Spleen (tissue), 7 donors: Measurements from ENCODE around the gene KLHL25.

Experiments used
- POLR2A ChIP-seq, 3 donors: fragments of 450-650 bp; IDR thresholded peaks; one replicate each; pipeline ENCODE4 v1.5.1; 2017; ENCODE audit warnings: antibody characterized with exemption in 3 of 3, mild to moderate bottlenecking in 1 of 3
- POLR2AphosphoS5 ChIP-seq, 3 donors: sonication (generic); formaldehyde crosslinking; IDR thresholded peaks; one replicate each; pipeline ENCODE4 v1.5.1; 2017; ENCODE audit warnings: antibody characterized with exemption in 3 of 3
- TF ChIP-seq, protein P1 (sequence below), 11 experiments: fragments of 200-600 bp in 7 of 11; fragments of 450-650 bp in 4 of 11; sonication (generic) in 4 of 11; IDR thresholded peaks in 8 of 11; conservative IDR thresholded peaks in 3 of 11; 1 replicate in 7 of 11; 2 replicates in 4 of 11; pipeline versions ENCODE4 v1.4.0 to v1.8.0; 2016 to 2021; ENCODE audit warnings: antibody characterized with exemption in 11 of 11, inconsistent platforms in 4 of 11, mild to moderate bottlenecking in 1 of 11
- donor health status: DM: no; HTN: no; CAD: no; lungs with moderate emphysema.
- donor health status: DM: no; HTN: no; CAD: no.
- donor health status: DM: no; HTN: no; CAD: no.

DNA sequence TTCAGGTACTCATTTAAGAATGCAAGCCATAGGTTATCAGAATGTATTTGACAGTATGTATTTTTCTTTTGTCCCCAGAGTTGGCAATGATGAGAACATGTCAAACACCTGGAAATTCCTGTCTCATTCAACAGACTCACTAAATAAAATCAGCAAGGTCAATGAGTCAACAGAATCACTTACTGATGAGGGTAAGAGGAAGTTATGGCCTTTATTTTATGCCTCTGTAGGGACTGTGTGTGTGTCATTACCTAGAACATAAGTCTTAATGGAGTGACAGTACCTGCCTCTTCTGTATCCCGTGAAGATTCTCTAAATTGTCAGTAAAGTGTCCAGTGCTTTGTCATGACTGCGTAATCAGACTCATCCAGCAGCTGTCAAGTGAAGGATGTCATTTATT, 77.5 kb downstream of the KLHL25 start:
- TF ChIP-seq, protein P1, sequence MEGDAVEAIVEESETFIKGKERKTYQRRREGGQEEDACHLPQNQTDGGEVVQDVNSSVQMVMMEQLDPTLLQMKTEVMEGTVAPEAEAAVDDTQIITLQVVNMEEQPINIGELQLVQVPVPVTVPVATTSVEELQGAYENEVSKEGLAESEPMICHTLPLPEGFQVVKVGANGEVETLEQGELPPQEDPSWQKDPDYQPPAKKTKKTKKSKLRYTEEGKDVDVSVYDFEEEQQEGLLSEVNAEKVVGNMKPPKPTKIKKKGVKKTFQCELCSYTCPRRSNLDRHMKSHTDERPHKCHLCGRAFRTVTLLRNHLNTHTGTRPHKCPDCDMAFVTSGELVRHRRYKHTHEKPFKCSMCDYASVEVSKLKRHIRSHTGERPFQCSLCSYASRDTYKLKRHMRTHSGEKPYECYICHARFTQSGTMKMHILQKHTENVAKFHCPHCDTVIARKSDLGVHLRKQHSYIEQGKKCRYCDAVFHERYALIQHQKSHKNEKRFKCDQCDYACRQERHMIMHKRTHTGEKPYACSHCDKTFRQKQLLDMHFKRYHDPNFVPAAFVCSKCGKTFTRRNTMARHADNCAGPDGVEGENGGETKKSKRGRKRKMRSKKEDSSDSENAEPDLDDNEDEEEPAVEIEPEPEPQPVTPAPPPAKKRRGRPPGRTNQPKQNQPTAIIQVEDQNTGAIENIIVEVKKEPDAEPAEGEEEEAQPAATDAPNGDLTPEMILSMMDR (IDR thresholded peaks at IDR 0.05 in 8 of 11, conservative IDR thresholded peaks at IDR 0.05 in 3 of 11) = no peak
- TF ChIP-seq POLR2A (IDR thresholded peaks at IDR 0.05) (no peak), POLR2AphosphoS5 (IDR thresholded peaks at IDR 0.05) (no peak)
